Mammary epithelial cell (primary cell): ENCODE measurements around the gene MRPL41.

Experiments used
- CTCF ChIP-seq, 2 donors: IDR thresholded peaks in 1 of 2; conservative IDR thresholded peaks in 1 of 2; 2 replicates each; pipeline ENCODE4 v1.5.1; 2011 to 2012; ENCODE audit warnings: inconsistent platforms in 2 of 2, low read length in 2 of 2, mild to moderate bottlenecking in 2 of 2, control low read depth in 1 of 2, low read depth in 1 of 2; ENCODE audit not compliant: insufficient read depth in 1 of 2; ENCODE audit errors: extremely low read depth in 1 of 2
- EZH2 ChIP-seq: IDR thresholded peaks from 2 replicates; pipeline ENCODE4 v1.6.1; 2012; ENCODE audit warnings: low read length, inconsistent platforms, borderline replicate concordance

GRCh38 chr9:137531099-137531765 lies 20.4 kb upstream of the MRPL41 start:
- TF ChIP-seq CTCF (conservative IDR thresholded peaks at IDR 0.05 in 1 of 2, IDR thresholded peaks at IDR 0.05 in 1 of 2; ENCODE audit: extremely low read depth in 1 of 2, insufficient read depth in 1 of 2, low read depth in 1 of 2, low read length in 2 of 2) = no peak
- TF ChIP-seq EZH2 = no peak
